ENCODE results near the gene TELO2.
A peak's percentile ranks its signal among the peaks of the same experiment; 100 is the strongest.

The TELO2 gene

DNA sequence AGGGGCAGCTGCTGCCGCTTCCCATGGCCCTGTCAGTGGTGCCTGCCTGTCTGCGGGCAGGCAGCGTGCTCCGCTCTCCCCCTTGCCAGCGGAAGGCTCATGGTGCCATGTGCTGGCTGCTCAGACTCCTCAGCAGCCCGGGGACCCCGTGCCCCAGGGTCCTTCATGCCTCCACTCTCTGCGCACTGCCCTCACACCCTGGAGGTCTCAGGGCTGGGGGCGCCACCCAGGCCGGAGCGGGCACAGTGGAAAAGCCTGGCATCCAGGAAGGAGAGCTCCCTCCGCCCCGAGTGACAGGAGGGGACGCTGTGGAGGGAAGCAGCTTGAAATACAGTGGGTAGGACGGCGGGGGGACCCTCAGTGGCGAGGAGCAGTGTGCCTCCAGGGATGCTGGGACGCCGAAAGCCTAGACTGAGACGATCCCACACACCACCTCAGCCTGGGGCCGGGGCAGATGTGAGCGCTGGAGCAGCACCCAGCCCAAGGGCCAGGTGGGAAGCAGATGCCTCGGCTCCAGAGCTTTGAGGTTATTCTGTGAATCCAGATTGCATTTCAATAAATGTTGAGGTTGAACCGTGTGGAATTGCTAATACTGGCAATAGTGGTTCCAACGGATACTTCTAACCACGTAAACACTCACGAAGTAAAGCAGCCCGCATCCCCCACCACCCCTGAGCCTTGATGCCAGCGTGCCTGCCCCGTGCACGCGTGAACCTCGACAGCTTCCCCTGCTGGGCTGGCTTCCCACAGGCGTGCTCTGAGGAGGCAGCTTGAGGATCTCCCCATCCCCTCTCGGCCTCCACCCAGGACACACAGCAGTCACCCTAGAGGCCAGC, 46.8 kb downstream of the TELO2 start:
- DNase-seq, result no peak

- no peak for DNase-seq
Observed at GRCh38 chr16:1540556-1540855, 47.3 kb downstream of the TELO2 start.

- DNase-seq, result no peak
Observed at GRCh38 chr16:1541293-1542165, 48.4 kb downstream of the TELO2 start.

DNA sequence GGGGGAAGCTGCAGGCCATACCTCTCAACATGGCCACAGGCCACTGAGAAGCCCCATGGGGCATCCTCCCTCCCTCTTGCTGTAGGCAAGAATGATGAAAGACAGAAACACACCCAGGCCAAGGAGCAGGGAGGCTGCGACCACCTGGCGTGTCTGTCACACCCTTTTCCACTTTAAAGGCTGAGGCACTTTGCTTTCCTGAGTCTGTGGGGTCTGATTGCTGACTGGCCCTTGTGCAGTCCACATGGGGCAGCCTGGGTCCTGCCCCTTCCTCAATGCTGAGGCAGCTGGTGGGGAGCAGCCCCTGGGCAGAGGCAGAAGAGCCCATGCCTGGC, 49.0 kb downstream of the TELO2 start:
- no peak for DNase-seq

DNA sequence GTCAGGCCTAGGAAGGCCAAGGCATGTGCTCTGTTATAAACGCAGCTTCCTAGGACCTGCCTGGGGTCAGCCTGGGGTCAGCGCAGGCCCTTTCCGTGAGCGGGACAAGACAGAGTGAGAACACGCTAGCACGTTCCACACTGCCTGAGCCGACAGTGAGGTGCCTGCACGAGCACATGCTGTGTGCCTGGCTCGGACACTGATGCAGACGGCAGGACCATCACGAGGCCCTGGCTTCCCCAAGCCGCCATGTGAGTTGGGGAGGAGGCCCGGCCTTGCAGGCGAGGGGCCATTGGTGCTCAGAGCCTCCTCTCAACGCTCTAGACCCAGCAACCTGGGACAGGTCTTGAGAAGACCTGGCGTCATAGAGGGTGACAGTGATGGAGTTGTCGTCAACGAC, 49.4 kb downstream of the TELO2 start:
- no peak for DNase-seq

- peak; percentile 52 to 73 for DNase-seq
Observed at GRCh38 chr16:1543085-1543896, 50.1 kb downstream of the TELO2 start.

DNA sequence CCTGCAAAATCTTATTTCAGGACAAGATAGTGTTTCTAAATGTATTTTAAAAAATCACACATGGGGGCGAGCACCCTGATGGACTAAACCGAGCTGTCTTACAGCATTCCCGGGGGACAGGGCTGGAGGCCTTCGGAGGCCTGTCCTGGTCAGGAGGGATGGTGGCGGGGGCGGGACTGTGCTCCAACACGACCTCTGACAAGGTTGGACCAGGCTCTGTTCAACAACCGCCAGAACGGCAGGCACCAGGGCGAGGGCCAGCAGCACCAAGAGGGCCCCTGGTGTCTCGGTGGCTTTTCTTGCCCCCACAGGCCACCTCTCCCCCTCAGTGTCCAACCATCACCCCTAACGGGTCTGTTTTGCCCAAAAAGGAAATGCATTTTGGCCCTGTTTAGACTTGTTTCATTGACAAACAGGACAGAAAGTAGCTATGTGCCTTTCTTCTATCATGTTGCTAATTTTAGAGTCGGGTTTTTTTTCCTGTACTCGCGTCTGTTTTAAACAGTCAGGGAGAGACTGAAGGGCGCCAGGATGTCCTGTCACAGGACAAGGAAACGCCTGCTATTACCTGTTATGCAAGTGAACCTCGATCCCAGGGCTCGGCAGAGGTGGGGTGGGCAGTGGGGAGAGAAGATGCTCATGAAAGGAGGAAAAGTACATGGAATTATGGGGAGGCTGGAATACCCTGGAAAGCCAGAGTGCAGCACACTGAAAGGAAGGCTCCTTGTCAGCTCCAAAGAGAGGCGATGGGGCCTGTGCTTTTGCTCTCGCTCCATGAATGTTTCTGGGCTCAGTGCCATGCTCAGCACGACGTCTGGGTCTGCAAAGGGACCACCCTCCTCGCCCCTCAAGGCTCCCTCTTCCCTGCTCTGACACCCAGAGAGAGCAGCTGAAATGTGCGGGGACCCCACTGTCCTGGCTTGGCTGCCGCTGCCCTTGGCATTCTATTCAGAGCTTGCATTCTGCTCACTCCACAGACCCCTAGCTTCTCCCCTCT, 52.2 kb downstream of the TELO2 start:
- DNase-seq, result no peak

DNA sequence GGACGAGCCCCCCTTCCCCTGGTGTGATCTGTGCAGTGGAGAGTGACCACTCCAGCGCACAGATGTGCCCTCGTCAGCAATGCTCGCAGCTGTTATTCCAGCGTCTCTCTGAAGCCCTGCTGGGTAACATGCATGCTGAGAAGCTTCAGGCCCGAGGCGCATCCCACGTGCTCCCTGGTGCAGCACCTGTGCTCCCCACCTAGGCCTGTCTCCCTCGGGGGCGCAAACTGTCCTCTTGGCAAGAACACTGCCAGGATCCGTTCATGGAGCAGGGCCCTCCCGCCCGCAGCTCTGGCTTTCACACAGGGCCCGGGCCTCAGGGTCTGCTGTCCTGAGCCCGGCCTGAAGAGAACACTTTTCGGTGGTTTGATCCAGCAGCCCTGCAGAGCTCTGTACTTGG, 53.3 kb downstream of the TELO2 start:
- DNase-seq, result no peak

DNA sequence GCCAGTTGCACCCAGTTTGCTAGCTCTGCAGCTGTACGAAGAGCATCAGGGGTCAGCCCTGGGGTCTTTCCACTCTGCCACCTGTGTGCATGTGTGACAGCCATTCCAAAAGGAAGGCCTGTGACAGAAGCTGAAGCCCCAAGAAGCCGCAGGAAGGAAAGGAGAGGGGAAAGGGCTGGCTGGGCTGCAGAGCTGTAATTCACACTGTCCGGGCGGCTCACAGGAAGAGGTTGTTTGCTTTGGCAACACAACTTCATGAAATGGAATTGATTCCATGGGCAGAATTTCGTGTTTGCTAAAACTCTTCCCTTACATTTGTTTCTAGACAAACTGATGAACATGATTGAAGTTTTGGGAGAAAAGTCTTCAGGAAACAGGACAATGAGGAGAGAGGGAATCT, 55.1 kb downstream of the TELO2 start:
- no peak for DNase-seq

- DNase-seq, result no peak
Observed at GRCh38 chr16:1548727-1549126, 55.6 kb downstream of the TELO2 start.

GRCh38 chr16:1550069-1550468, 56.9 kb downstream of the TELO2 start:
- DNase-seq, result no peak

GRCh38 chr16:1550696-1551095, 57.5 kb downstream of the TELO2 start:
- no peak for DNase-seq

- no peak for DNase-seq
Observed at GRCh38 chr16:1551166-1551565, 58.0 kb downstream of the TELO2 start.

GRCh38 chr16:1552129-1552528, 59.0 kb downstream of the TELO2 start:
- DNase-seq, result no peak

DNA sequence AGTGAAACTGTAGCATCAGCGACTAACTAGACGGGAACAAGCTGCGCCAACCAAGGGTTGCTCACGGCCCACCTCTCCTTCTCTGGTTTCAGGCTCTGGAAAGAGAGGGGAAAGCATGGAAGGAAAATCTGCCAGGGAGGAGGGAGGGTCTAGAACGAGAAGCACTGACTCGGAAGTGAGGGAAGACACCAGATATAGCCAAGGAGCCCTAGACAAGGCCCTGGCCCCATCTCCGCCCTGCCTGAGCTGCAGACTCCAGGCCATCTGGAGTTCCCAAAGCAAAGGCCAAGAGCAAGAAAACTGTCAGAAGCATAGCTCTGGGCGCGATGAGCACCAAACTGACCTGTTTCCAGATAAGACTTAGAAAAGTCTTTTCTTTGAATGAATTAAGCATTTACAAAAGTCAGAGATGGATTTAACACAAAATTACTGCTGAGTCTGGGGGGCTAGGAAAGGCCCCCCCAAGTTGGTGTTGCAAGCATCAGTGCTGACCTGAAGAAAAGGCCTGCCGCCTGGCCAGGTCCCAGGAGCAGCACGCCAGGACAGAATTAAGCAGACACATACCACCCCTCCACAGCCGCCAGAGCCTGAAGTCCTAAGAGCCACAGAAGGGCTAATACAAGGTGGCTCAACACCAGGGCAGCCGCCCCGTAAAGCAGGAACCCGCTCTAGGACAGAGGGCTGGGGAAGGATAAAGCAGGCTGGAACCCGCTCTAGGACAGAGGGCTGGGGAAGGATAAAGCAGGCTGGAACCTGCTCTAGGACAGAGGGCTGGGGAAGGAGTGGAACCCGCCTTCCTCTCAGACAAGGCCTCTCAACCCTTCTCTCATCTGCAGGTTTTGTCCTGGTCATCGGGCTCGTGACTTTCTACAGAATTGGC, 61.0 kb downstream of the TELO2 start:
- no peak for DNase-seq

- no peak for DNase-seq
Observed at GRCh38 chr16:1554826-1555445, 61.8 kb downstream of the TELO2 start.

DNA sequence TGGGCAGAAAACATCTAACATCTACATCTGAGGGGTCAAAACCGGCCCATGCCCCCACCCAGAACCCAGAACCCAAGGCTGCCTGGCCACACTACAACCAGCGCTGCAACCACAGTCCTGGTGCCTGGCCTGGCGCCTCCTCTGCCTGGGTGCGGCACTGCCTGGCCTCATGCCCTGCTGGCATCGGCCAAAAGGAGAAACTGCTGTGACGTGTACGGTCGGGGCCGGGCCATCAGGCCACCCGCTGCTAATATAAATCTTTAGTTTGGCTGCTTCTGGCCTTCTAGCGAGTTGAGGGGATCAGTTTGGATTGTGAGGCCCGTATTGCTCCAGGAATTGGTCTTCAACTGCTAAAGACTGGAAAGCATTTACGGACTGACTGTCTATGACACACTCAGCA, 63.1 kb downstream of the TELO2 start:
- no peak for DNase-seq

GRCh38 chr16:1557074-1557473, 63.9 kb downstream of the TELO2 start:
- no peak for DNase-seq

- DNase-seq, result no peak
Observed at GRCh38 chr16:1557576-1557975, 64.4 kb downstream of the TELO2 start.

DNA sequence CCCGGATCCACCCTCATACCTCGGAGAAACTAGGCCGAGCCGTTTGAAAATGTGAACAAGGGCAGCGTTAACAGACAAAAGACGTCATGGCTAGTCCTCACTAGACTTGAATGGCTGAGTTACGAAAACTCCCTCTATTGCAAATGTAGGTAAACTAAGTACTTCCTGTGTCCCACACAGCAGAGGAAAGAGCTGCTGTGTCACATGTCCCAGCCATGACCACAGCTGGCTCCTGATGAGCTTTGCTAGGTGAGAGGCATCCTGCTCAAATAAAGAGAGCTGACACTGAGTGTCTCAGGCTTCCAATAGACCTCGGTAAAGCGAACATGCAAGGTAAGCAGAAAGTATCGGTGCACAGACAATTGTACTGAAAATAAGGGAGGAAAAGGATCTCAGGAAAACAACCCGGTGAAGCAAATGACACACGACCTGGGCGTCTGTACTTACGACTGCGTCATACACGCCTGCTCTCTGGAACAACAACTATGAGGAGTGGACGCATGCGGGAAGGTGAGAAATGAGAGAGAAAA, 66.4 kb downstream of the TELO2 start:
- DNase-seq, result peak in 1 of 2 experiments; percentile 26

All from stimulated activated CD4-positive, alpha-beta T cell treated with anti-CD3 and anti-CD28 coated beads, Interleukin-4, amount 100 ng/mL, for 4 hours (primary cell).